Hematopoietic multipotent progenitor cell (in vitro differentiated cells): ENCODE results near the gene PXYLP1. TPM values are rescaled to one million over a fixed set of nuclear protein-coding genes. Genes with fewer than 3 reads are reported as not detected.
"Not testable (repeated sequence)": the region's sequence is repeated elsewhere in the genome, so short reads cannot be mapped to it uniquely, and the experiment has no call there.

Source experiments
- DNase-seq, 3 donors: peaks; one replicate each; pipeline ENCODE4 v3.0.0-alpha.2; 2011 to 2015; ENCODE audit warnings: low read depth in 2 of 3, low spot score in 2 of 3
- total RNA-seq: library from RNA; depleted of rRNA; stranded (reverse); fragments of >200 nt; gene quantifications from one replicate; pipeline ENCODE4 v1.2.3, GENCODE V29; 2012

PXYLP1 gene
- total RNA-seq, 1 donor, result 3.0 TPM

GRCh38 chr3:141291559-141292355 is 60.1 kb downstream of the PXYLP1 start:
- no peak for DNase-seq

- DNase-seq, result no peak
Observed at GRCh38 chr3:141292356-141293058, 60.9 kb downstream of the PXYLP1 start.

GRCh38 chr3:141294301-141294700 is 62.7 kb downstream of the PXYLP1 start:
- peak in 1 of 3 donors; percentile 22 for DNase-seq

- peak in 1 of 3 donors; percentile 46 for DNase-seq
Observed at GRCh38 chr3:141294848-141295247, 63.2 kb downstream of the PXYLP1 start.

- DNase-seq, result not testable (repeated sequence)
Observed at GRCh38 chr3:141300426-141300825, 68.8 kb downstream of the PXYLP1 start.

GRCh38 chr3:141302364-141303141 is 70.9 kb downstream of the PXYLP1 start:
- no peak for DNase-seq

- DNase-seq, result peak; percentile 56 to 88 (median 71)
Observed at GRCh38 chr3:141303481-141304223, 72.0 kb downstream of the PXYLP1 start.

- DNase-seq, result no peak
Observed at GRCh38 chr3:141305436-141305835, 73.8 kb downstream of the PXYLP1 start.

GRCh38 chr3:141306276-141306675 is 74.7 kb downstream of the PXYLP1 start:
- DNase-seq, result no peak

GRCh38 chr3:141306922-141307321 is 75.3 kb downstream of the PXYLP1 start:
- DNase-seq, result no peak

- no peak for DNase-seq
Observed at GRCh38 chr3:141307351-141308059, 75.9 kb downstream of the PXYLP1 start.

GRCh38 chr3:141308588-141309218 is 77.1 kb downstream of the PXYLP1 start:
- DNase-seq, result no peak

GRCh38 chr3:141311170-141311495 is 79.5 kb downstream of the PXYLP1 start:
- DNase-seq, result no peak

GRCh38 chr3:141311496-141312353 is 80.1 kb downstream of the PXYLP1 start:
- DNase-seq, result peak; percentile 86 to 98 (median 98)

- peak in 1 of 3 donors; percentile 21 for DNase-seq
Observed at GRCh38 chr3:141312354-141313092, 80.9 kb downstream of the PXYLP1 start.

- no peak for DNase-seq
Observed at GRCh38 chr3:141313093-141313683, 81.6 kb downstream of the PXYLP1 start.

GRCh38 chr3:141314415-141314814 is 82.8 kb downstream of the PXYLP1 start:
- DNase-seq, result not testable (repeated sequence)
